Activated CD4-positive, alpha-beta T cell treated with anti-CD3 and anti-CD28 coated beads, Interleukin-2, amount 10 ng/mL, durations not matched to agents 24 days and 14 days (primary cell): Measurements from ENCODE around the gene SEPTIN10. TPM values are rescaled to one million over a fixed set of nuclear protein-coding genes. Genes with fewer than 3 reads are reported as not detected.
A peak's percentile ranks its signal among the peaks of the same experiment; 100 is the strongest.
"Not testable (repeated sequence)": the region's sequence is repeated elsewhere in the genome, so short reads cannot be mapped to it uniquely, and the experiment has no call there.

Source experiments
- DNase-seq: peaks from one replicate; pipeline ENCODE4 v3.0.0; 2022
- H3K27ac Mint-ChIP-seq: one replicate; pipeline ENCODE4 v1.8.0; 2022; ENCODE audit warnings: mild to moderate bottlenecking, mixed read lengths
- H3K27me3 Mint-ChIP-seq: one replicate; pipeline ENCODE4 v1.8.0; 2022; ENCODE audit warnings: mixed read lengths
- H3K36me3 Mint-ChIP-seq: one replicate; pipeline ENCODE4 v1.8.0; 2022; ENCODE audit warnings: low read depth, mild to moderate bottlenecking, mixed read lengths
- H3K4me1 Mint-ChIP-seq: one replicate; pipeline ENCODE4 v1.8.0; 2021; ENCODE audit warnings: mixed read lengths
- H3K4me3 Mint-ChIP-seq: one replicate; pipeline ENCODE4 v1.8.0; 2022; ENCODE audit warnings: mild to moderate bottlenecking, moderate library complexity, mixed read lengths
- H3K9me3 Mint-ChIP-seq: one replicate; pipeline ENCODE4 v1.8.0; 2021; ENCODE audit warnings: mixed read lengths
- intact Hi-C: fragments of 100-400 bp; cut with micrococcal nuclease; formaldehyde crosslinking; loops from one replicate; pipeline ENCODE4 v1.15.1; 2023
- total RNA-seq: library from RNA; stranded (reverse); gene quantifications from 2 replicates; pipeline ENCODE4 v1.2.3, GENCODE V29; 2022

The SEPTIN10 gene
- total RNA-seq, 1 donor from 2014 or later: 0.14 TPM

- Mint-ChIP-seq H3K36me3 (no peaks in the 10 kb centered on the region), H3K27me3 (no peaks in the 10 kb centered on the region), H3K4me3 (no peak overlapping the region), H3K27ac (no peak overlapping the region), H3K9me3 (no peaks in the 10 kb centered on the region), H3K4me1 (no peaks in the 10 kb centered on the region)
- no peak for DNase-seq
- intact Hi-C loops: no loop called here
Measured at GRCh38 chr2:109644571-109645275, 31.0 kb upstream of the SEPTIN10 start.

- DNase-seq, H3K27ac Mint-ChIP-seq, H3K9me3 Mint-ChIP-seq, H3K4me3 Mint-ChIP-seq, H3K36me3 Mint-ChIP-seq, H3K4me1 Mint-ChIP-seq, H3K27me3 Mint-ChIP-seq, intact Hi-C loops: not testable (repeated sequence)
Measured at GRCh38 chr2:109640000-109640399, 26.2 kb upstream of the SEPTIN10 start.

GRCh38 chr2:109638795-109639194 lies 25.0 kb upstream of the SEPTIN10 start:
- Mint-ChIP-seq H3K27ac (no peak overlapping the region), H3K4me1 (peaks cover 7% of the 10 kb centered on the region), H3K4me3 (no peak overlapping the region), H3K27me3 (peaks cover 1% of the 10 kb centered on the region), H3K36me3 (no peaks in the 10 kb centered on the region), H3K9me3 (no peaks in the 10 kb centered on the region)
- no peak for DNase-seq
- intact Hi-C loops: no loop called here

GRCh38 chr2:109637749-109638570 lies 24.2 kb upstream of the SEPTIN10 start:
- Mint-ChIP-seq H3K27me3 (peaks cover 1% of the 10 kb centered on the region), H3K4me3 (no peak overlapping the region), H3K4me1 (peaks cover 11% of the 10 kb centered on the region), H3K36me3 (no peaks in the 10 kb centered on the region), H3K27ac (peak overlapping the region; percentile 13), H3K9me3 (no peaks in the 10 kb centered on the region)
- intact Hi-C loops: no loop called here
- no peak for DNase-seq

- intact Hi-C loops: no loop called here
- H3K9me3 Mint-ChIP-seq: no peaks in the 10 kb centered on the region
- peaks cover 11% of the 10 kb centered on the region for H3K4me1 Mint-ChIP-seq
- H3K27me3 Mint-ChIP-seq: peaks cover 1% of the 10 kb centered on the region
- H3K4me3 Mint-ChIP-seq: no peak overlapping the region
- DNase-seq: no peak
- H3K36me3 Mint-ChIP-seq: no peaks in the 10 kb centered on the region
- H3K27ac Mint-ChIP-seq: no peak overlapping the region
Measured at GRCh38 chr2:109636317-109636716, 22.6 kb upstream of the SEPTIN10 start.

GRCh38 chr2:109635426-109636304 lies 21.9 kb upstream of the SEPTIN10 start:
- Mint-ChIP-seq H3K4me3 (no peak overlapping the region), H3K36me3 (no peaks in the 10 kb centered on the region), H3K27ac (no peak overlapping the region), H3K4me1 (peaks cover 11% of the 10 kb centered on the region), H3K27me3 (peaks cover 1% of the 10 kb centered on the region), H3K9me3 (no peaks in the 10 kb centered on the region)
- intact Hi-C loops: no loop called here
- no peak for DNase-seq

- intact Hi-C loops: no loop called here
- DNase-seq: peak; percentile 57
Measured at GRCh38 chr2:109633284-109633961, 19.7 kb upstream of the SEPTIN10 start.

GRCh38 chr2:109632158-109632789 lies 18.5 kb upstream of the SEPTIN10 start:
- intact Hi-C loops: no loop called here
- H3K27me3 Mint-ChIP-seq: peaks cover 5% of the 10 kb centered on the region
- H3K9me3 Mint-ChIP-seq: no peaks in the 10 kb centered on the region
- no peak overlapping the region for H3K4me3 Mint-ChIP-seq
- H3K27ac Mint-ChIP-seq: no peak overlapping the region
- peaks cover 4% of the 10 kb centered on the region for H3K4me1 Mint-ChIP-seq
- no peaks in the 10 kb centered on the region for H3K36me3 Mint-ChIP-seq
- no peak for DNase-seq

More at GRCh38 chr2:109633284-109633961, 19.7 kb upstream of the SEPTIN10 start:
- H3K27ac Mint-ChIP-seq: no peak overlapping the region
- H3K4me3 Mint-ChIP-seq: no peak overlapping the region
- H3K9me3 Mint-ChIP-seq: no peaks in the 10 kb centered on the region
- H3K27me3 Mint-ChIP-seq: peaks cover 1% of the 10 kb centered on the region
- H3K4me1 Mint-ChIP-seq: peaks cover 9% of the 10 kb centered on the region
- no peaks in the 10 kb centered on the region for H3K36me3 Mint-ChIP-seq

- H3K27ac Mint-ChIP-seq: no peak overlapping the region
- no peaks in the 10 kb centered on the region for H3K9me3 Mint-ChIP-seq
- no peak overlapping the region for H3K4me3 Mint-ChIP-seq
- intact Hi-C loops: no loop called here
- no peaks in the 10 kb centered on the region for H3K36me3 Mint-ChIP-seq
- peaks cover 6% of the 10 kb centered on the region for H3K27me3 Mint-ChIP-seq
- no peak for DNase-seq
- peaks cover 4% of the 10 kb centered on the region for H3K4me1 Mint-ChIP-seq
Measured at GRCh38 chr2:109631741-109632140, 18.0 kb upstream of the SEPTIN10 start.

- peaks cover 7% of the 10 kb centered on the region for H3K27me3 Mint-ChIP-seq
- peaks cover 4% of the 10 kb centered on the region for H3K4me1 Mint-ChIP-seq
- no peak overlapping the region for H3K27ac Mint-ChIP-seq
- no peaks in the 10 kb centered on the region for H3K9me3 Mint-ChIP-seq
- no peak for DNase-seq
- no peak overlapping the region for H3K4me3 Mint-ChIP-seq
- intact Hi-C loops: no loop called here
- H3K36me3 Mint-ChIP-seq: no peaks in the 10 kb centered on the region
Measured at GRCh38 chr2:109630441-109631430, 17.0 kb upstream of the SEPTIN10 start.

- Mint-ChIP-seq H3K9me3 (no peaks in the 10 kb centered on the region), H3K4me3 (no peak overlapping the region), H3K27me3 (peaks cover 7% of the 10 kb centered on the region), H3K4me1 (peaks cover 4% of the 10 kb centered on the region), H3K36me3 (no peaks in the 10 kb centered on the region), H3K27ac (no peak overlapping the region)
- DNase-seq: no peak
- intact Hi-C loops: no loop called here
Measured at GRCh38 chr2:109629867-109630266, 16.1 kb upstream of the SEPTIN10 start.

- peaks cover 12% of the 10 kb centered on the region for H3K27me3 Mint-ChIP-seq
- H3K9me3 Mint-ChIP-seq, H3K4me3 Mint-ChIP-seq, H3K36me3 Mint-ChIP-seq, H3K27ac Mint-ChIP-seq, DNase-seq, H3K4me1 Mint-ChIP-seq, intact Hi-C loops: not testable (repeated sequence)
Measured at GRCh38 chr2:109628321-109628720, 14.6 kb upstream of the SEPTIN10 start.
